HUES64 (cell line): Measurements from ENCODE around the gene NCOA4.
"Not testable (repeated sequence)": the region's sequence is repeated elsewhere in the genome, so short reads cannot be mapped to it uniquely, and the experiment has no call there.

Source experiments
- H3K27ac ChIP-seq: 2 replicates; pipeline ENCODE4 v1.7.0; 2013; ENCODE audit warnings: low read depth, low read length, inconsistent platforms
- H3K27me3 ChIP-seq: 2 replicates; pipeline ENCODE4 v1.6.1; 2013; ENCODE audit warnings: mild to moderate bottlenecking, low read length; ENCODE audit not compliant: insufficient read depth
- H3K36me3 ChIP-seq: 2 replicates; pipeline ENCODE4 v1.6.1; 2013; ENCODE audit warnings: mild to moderate bottlenecking, low read length; ENCODE audit not compliant: insufficient read depth
- H3K4me1 ChIP-seq: 2 replicates; pipeline ENCODE4 v1.6.1; 2013; ENCODE audit warnings: mild to moderate bottlenecking, low read length, moderate library complexity; ENCODE audit not compliant: insufficient read depth
- H3K4me3 ChIP-seq: 2 replicates; pipeline ENCODE4 v1.5.1; 2013; ENCODE audit warnings: mild to moderate bottlenecking, low read length, moderate library complexity
- H3K9ac ChIP-seq: 2 replicates; pipeline ENCODE4 v1.6.1; 2013; ENCODE audit warnings: mild to moderate bottlenecking, low read depth, low read length
- H3K9me3 ChIP-seq: 2 replicates; pipeline ENCODE4 v1.6.1; 2013; ENCODE audit warnings: low read depth, low read length; ENCODE audit not compliant: insufficient read depth
- WGBS: fragments of 150-250, 120-280 bp; methylation state at CpG from one replicate; pipeline ENCODE4 v1.1.7; 2013; ENCODE audit warnings: missing lambda C conversion rate; 5-methylcytosine and 5-hydroxymethylcytosine counted together

NCOA4 gene

DNA sequence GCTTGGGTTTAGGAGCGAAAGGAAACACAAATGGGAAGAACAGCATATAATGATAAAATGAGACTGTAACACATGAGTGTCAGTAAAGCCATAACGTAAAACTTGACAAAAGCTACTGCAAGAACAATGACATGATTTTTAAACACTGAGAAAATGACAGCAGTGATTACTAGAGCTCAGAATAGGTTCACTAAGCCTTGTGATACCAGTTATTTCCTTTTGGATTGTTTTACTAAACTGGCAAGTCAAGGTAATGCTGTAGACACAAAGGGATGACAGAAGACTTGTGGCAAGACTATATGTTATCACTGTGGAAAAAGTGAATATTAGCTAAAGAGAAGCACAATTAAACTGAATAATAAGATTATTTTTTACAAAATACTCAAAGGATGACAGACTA, 12.7 kb downstream of the NCOA4 start:
- Histone ChIP-seq H3K27ac (no peak overlapping the region), H3K4me1 (peaks cover 15% of the 10 kb centered on the region), H3K4me3 (no peak overlapping the region), H3K36me3 (peaks cover 38% of the 10 kb centered on the region), H3K9ac (no peak overlapping the region), H3K27me3 (no peaks in the 10 kb centered on the region), H3K9me3 (no peaks in the 10 kb centered on the region)
- 94% methylated on average over 2 of the region's 2 CpGs for WGBS

DNA sequence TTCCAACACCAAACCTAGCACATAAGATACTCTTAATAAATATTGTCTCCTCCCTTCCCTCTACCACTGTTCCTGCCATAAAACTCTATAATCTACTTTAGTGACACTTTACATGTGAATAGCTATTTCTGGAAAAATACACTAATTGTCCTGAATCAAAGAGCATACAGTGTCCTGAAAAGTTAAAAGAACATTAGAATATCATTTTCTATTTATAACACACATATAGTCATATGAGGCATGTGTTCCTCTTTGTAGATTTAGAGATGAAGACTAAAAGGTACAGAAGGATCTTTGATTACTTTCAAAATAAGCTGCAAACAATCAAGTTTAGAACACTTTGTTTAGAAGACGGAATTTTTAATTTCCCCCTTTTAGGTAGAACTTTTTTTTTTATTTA, 13.6 kb downstream of the NCOA4 start:
- no peak overlapping the region for H3K4me3 ChIP-seq
- no peaks in the 10 kb centered on the region for H3K9me3 ChIP-seq
- H3K9ac ChIP-seq: no peak overlapping the region
- no peaks in the 10 kb centered on the region for H3K27me3 ChIP-seq
- no CpG with 5 or more reads among the region's 1 CpG for WGBS
- H3K36me3 ChIP-seq: peaks cover 48% of the 10 kb centered on the region
- peaks cover 15% of the 10 kb centered on the region for H3K4me1 ChIP-seq
- no peak overlapping the region for H3K27ac ChIP-seq

DNA sequence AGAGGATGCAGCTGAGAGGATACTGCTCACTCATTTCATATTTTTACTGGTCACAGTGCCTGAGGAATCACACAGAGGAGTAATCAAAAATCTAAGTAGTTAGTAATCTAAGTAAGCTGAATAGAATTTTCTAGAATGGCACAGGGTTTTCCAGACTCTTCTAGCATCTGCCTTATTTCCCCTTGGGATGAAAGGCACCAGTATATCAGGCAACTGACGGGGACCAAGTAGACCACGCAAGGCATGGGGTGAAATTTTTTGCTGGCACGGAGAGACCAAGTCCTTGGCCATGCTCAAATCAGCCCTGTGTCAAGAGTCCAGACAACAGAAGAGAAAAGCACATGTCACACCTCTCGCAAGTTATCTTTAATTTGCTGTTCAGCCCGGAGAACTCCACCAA, 14.2 kb downstream of the NCOA4 start:
- H3K4me3 ChIP-seq: no peak overlapping the region
- no peaks in the 10 kb centered on the region for H3K27me3 ChIP-seq
- peaks cover 52% of the 10 kb centered on the region for H3K36me3 ChIP-seq
- H3K27ac ChIP-seq: no peak overlapping the region
- peaks cover 13% of the 10 kb centered on the region for H3K4me1 ChIP-seq
- WGBS: 96% methylated on average over 5 of the region's 5 CpGs
- no peaks in the 10 kb centered on the region for H3K9me3 ChIP-seq
- H3K9ac ChIP-seq: no peak overlapping the region

DNA sequence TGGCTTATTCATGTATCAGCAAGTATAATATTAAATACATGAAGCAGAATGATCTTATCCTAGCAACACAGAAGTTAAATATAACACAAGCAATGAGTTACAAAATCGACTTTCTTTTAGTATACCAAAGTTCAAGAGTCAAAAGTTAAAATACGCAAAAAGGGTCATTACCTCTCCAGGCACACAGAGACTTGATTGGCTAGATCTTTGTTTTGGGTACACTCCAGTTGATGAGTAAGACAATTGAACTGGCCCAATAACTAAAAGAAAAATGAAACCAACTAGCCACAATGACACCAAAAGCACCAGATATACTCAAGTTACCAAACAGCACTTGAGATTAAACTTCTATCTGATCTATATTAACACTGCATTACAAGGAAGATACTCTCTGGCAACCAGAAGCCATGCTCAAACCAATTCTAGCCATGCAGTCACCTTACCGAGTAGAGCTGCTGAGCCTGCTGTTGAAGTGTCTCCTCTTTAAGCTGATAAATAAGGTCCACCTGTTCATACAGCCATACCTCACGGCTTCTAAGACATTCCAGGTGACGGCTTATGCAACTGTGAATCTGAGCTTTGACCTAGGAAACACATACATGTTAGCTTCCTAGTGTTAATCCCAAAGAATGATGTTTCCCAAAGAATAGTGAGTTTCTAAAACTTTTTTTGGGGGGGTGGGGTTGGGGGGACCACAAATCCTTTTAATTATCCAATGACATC, 15.6 kb downstream of the NCOA4 start:
- Histone ChIP-seq H3K27ac (no peak overlapping the region), H3K36me3 (peaks cover 65% of the 10 kb centered on the region), H3K4me1 (no peaks in the 10 kb centered on the region; the same call in 1 of the 2 replicates), H3K27me3 (no peaks in the 10 kb centered on the region), H3K9ac (no peak overlapping the region), H3K9me3 (no peaks in the 10 kb centered on the region), H3K4me3 (no peak overlapping the region)
- WGBS: 96% methylated on average over 5 of the region's 5 CpGs

DNA sequence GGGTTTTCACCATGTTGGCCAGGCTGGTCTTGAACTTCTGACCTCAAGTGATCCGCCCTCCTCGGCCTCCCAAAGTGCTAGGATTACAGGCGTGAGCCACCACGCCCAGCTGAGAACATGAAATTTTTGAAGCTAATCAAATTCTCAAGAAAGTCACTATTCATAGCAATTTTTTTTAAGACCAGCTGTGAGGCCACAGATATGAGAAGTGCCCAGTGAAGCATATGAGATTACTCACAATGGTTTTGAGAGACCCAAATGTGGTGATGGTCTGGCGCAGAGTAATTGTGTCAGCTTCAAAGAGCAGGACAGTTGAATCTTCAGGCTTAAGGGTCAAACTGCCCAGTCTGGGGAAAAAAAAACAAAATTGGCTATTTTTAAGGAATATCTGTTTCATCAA, 16.2 kb downstream of the NCOA4 start:
- Histone ChIP-seq H3K9me3 (no peaks in the 10 kb centered on the region), H3K4me3 (no peak overlapping the region), H3K9ac (no peak overlapping the region), H3K4me1 (no peaks in the 10 kb centered on the region), H3K27me3 (no peaks in the 10 kb centered on the region), H3K36me3 (peaks cover 71% of the 10 kb centered on the region), H3K27ac (no peak overlapping the region)
- 89% methylated on average over 5 of the region's 5 CpGs for WGBS

DNA sequence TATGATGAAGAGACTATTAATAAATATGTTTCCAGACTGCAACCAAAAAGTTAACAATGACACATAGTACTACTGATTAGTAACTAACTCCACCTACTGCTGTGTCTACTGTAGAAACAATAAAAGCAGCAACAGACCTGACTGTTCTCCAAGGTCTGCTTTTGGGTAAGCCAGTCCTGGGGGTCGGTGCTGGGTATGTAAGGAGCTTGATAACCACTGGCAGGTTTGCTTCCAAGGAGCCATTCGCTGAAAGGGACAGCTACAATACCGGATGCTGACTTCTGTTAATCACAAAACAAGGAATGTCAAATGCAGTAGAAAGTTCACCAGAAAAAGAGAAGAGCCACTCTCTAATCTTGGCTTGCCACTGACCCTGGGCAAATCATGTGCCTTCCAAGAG, 17.7 kb downstream of the NCOA4 start:
- Histone ChIP-seq H3K4me1 (no peaks in the 10 kb centered on the region), H3K9me3 (no peaks in the 10 kb centered on the region), H3K9ac (no peak overlapping the region), H3K36me3 (peaks cover 86% of the 10 kb centered on the region), H3K27me3 (no peaks in the 10 kb centered on the region), H3K27ac (no peak overlapping the region), H3K4me3 (no peak overlapping the region)
- 94% methylated on average over 3 of the region's 3 CpGs for WGBS

DNA sequence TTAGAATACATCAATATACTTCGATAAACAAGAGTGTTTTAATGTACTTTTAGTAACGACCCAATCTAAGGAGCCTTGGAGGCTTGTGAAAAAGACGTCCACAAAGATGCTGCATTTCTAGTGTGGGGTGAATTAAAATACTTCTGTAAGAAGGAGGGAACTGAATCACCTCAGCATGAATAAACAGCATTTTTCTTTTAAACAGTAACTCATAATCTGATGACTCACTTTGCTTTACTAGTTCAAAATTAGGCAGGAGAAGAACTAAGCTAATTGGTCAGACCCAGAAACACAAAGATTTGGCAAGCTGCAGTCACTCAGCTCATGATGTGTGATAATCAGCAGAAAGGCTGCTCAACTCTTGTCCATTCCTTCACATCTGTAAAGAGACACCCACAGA, 24.2 kb downstream of the NCOA4 start:
- Histone ChIP-seq H3K27ac (no peak overlapping the region), H3K27me3 (no peaks in the 10 kb centered on the region), H3K4me1 (no peaks in the 10 kb centered on the region), H3K4me3 (no peak overlapping the region), H3K9ac (no peak overlapping the region), H3K36me3 (peaks cover 99% of the 10 kb centered on the region), H3K9me3 (no peaks in the 10 kb centered on the region)
- 94% methylated on average over 3 of the region's 3 CpGs for WGBS

DNA sequence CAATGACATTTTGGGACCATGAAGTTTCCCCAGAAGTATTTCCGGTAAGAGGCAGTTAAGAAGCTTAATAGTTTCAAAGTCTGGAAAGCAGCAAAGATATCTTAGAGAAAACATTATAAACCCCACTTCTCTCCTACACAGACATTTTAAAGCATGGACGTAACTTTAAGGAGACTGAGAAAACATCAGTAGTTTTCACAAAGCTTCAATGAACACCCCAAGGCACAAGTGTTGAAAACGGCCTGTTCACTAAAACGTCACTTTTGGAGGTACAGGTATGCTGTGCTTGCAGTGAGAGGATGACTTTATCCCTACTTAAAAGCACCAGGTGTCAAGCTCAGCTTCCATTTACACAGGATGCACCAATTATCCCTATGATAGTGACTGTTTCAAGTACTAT, 25.0 kb downstream of the NCOA4 start:
- Histone ChIP-seq H3K4me1 (no peaks in the 10 kb centered on the region), H3K4me3 (no peak overlapping the region), H3K36me3 (peaks cover 100% of the 10 kb centered on the region), H3K27ac (no peak overlapping the region), H3K27me3 (no peaks in the 10 kb centered on the region), H3K9me3 (no peaks in the 10 kb centered on the region), H3K9ac (no peak overlapping the region)
- 91% methylated on average over 4 of the region's 4 CpGs for WGBS

DNA sequence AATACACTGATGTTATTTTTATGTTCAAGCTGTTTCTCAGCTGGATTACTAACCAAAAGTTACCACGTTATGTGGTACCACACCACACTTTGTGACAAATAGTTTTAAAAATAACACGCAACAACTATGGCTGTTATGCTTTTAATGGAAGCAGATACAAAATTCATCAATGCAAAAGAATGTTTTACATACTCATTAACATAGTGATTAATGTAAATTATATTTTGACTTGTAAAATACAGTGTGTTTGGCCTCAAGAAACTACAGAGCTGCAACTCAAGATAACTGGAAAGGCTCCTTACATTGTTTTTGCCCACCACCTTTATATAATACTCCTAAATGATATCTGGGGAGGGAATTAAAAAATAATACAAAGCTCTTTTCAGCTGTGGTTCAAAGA, 25.5 kb downstream of the NCOA4 start:
- no peak overlapping the region for H3K27ac ChIP-seq
- H3K4me1 ChIP-seq: no peaks in the 10 kb centered on the region
- H3K4me3 ChIP-seq: no peak overlapping the region
- WGBS: 100% methylated on average over 2 of the region's 2 CpGs
- H3K9me3 ChIP-seq: no peaks in the 10 kb centered on the region
- H3K27me3 ChIP-seq: no peaks in the 10 kb centered on the region
- H3K9ac ChIP-seq: no peak overlapping the region
- H3K36me3 ChIP-seq: peaks cover 98% of the 10 kb centered on the region

DNA sequence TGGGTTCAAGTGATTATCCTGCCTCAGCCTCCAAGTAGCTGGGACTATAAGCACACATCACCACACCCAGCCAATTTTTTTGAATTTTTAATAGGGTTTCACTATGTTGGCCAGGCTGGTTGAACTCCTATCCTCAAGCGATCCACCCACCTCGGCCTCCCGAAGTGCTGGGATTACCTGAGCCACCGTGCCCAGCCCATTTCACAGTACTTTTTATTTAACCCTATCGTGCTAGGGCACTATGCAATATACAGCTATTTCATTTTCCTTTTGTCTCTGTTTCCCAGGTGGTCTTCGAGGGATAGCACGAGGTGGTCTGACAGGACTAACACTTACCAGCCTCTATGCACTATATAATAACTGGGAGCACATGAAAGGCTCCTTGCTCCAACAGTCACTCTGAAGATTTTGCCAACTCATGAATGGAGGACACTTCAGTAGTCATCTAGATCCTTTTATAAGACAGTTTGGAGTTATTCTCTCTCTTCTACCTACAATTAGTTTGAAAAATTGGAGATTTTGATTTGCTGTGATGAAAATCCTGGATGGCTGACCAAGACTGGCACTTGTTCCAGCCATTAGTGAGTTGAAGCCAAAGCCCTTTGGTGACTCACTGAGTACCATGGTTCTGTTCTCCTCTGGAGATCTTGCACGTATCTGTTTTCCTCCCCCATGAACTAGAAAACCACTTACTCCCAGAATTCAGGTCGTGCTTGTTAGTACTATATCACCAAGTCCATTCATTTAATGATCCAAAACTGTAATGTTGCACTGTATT, 27.3 kb downstream of the NCOA4 start:
- Histone ChIP-seq H3K36me3 (peaks cover 96% of the 10 kb centered on the region), H3K9me3 (no peaks in the 10 kb centered on the region), H3K4me1 (peaks cover 4% of the 10 kb centered on the region; the same call in 1 of the 2 replicates), H3K27me3 (no peaks in the 10 kb centered on the region), H3K4me3 (no peak overlapping the region), H3K27ac (no peak overlapping the region), H3K9ac (no peak overlapping the region)
- WGBS: 95% methylated on average over 9 of the region's 9 CpGs

DNA sequence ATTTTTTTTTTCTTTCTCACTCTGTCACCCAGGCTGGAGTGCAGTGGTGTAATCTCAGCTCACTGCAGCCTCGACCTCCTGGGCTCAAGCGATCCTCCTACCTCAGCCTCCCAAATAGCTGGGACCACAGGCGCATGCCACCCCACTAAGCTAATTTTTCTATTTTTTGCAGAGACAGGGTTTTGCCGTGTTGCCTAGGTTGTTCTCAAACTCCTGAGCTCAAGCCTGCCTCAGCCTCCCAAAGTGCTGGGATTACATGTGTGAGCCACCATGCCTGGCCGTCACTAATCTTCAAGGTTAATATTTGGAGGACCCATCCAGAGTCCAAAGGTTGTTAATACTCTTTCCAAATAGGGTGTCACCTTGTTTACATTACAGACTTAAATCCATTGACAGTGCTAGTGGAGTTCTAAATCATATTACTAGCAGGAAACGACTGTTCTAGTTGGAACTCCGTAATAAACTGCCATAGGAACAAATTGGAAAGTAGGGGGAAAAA, 28.2 kb downstream of the NCOA4 start:
- peaks cover 95% of the 10 kb centered on the region for H3K36me3 ChIP-seq
- WGBS: 99% methylated on average over 7 of the region's 7 CpGs

More for the DNA sequence above, 28.2 kb downstream of the NCOA4 start:
- not testable (repeated sequence) for H3K9ac ChIP-seq, H3K27ac ChIP-seq, H3K27me3 ChIP-seq, H3K9me3 ChIP-seq, H3K4me3 ChIP-seq, H3K4me1 ChIP-seq
